ENCODE data around the gene MYL4.

DNA sequence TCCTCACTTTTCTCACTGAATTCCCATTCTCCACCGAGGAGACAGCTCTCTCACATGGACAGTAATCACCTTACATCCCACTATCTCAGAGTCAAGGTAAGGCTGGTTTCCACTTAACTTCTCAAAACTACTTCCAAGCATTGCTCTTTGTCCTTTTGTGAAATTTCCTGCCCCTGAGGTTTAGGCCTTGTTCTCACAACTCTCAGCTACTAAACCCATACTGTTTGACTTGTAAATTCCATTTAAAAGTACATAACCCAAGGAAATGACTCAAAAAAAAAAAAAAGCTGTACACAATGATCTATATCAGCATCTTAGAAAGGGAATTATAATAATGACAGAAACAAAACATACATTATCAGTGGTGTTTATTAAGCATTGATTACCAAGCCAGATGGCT is 28.8 kb upstream of the MYL4 start:
- TF ChIP-seq, protein P1, sequence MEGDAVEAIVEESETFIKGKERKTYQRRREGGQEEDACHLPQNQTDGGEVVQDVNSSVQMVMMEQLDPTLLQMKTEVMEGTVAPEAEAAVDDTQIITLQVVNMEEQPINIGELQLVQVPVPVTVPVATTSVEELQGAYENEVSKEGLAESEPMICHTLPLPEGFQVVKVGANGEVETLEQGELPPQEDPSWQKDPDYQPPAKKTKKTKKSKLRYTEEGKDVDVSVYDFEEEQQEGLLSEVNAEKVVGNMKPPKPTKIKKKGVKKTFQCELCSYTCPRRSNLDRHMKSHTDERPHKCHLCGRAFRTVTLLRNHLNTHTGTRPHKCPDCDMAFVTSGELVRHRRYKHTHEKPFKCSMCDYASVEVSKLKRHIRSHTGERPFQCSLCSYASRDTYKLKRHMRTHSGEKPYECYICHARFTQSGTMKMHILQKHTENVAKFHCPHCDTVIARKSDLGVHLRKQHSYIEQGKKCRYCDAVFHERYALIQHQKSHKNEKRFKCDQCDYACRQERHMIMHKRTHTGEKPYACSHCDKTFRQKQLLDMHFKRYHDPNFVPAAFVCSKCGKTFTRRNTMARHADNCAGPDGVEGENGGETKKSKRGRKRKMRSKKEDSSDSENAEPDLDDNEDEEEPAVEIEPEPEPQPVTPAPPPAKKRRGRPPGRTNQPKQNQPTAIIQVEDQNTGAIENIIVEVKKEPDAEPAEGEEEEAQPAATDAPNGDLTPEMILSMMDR (IDR thresholded peaks at IDR 0.05): no peak
- TF ChIP-seq EP300 (IDR thresholded peaks at IDR 0.05): no peak
- TF ChIP-seq POLR2A (IDR thresholded peaks at IDR 0.05): no peak
